SK-N-SH (cell line): ENCODE results near the gene TTC31. TPM values are rescaled to one million over a fixed set of nuclear protein-coding genes. Genes with fewer than 3 reads are reported as not detected.
"Not testable (repeated sequence)": the region's sequence is repeated elsewhere in the genome, so short reads cannot be mapped to it uniquely, and the experiment has no call there.

Experiments used
- CTCF ChIA-PET: fragments of 300-600, 350-600 bp; formaldehyde crosslinking; extraction: SDS; loops from one replicate; lab custom pipeline; 2021; lab: Yijun Ruan, JAX
- POLR2A ChIA-PET: fragments of 350-600 bp; sonication (Branson Sonifier 250); formaldehyde crosslinking; extraction: SDS; loops from one replicate; lab custom pipeline; 2020; ENCODE audit warnings: antibody characterized with exemption, inconsistent platforms; lab: Yijun Ruan, JAX
- DNase-seq: peaks from one replicate; pipeline ENCODE4 v3.0.0; 2012
- H2AFZ ChIP-seq: fragments of 200-600 bp; sonication (generic); 2 replicates; pipeline ENCODE4 v1.8.1; 2016; ENCODE audit warnings: antibody characterized with exemption, mild to moderate bottlenecking, low read depth
- H3F3A ChIP-seq: fragments of 200-600 bp; sonication (generic); replicated peaks from 2 replicates; pipeline ENCODE3; 2016; ENCODE audit warnings: antibody characterized with exemption, mild to moderate bottlenecking; ENCODE audit not compliant: insufficient read depth
- H3K27ac ChIP-seq, 2 experiments: fragments of 200-500 bp in 1 of 2; fragments of 200-600 bp in 1 of 2; sonication (Bioruptor generic) in 1 of 2; sonication (generic), shearing (Covaris generic) in 1 of 2; 2 replicates each; pipeline versions ENCODE4 v1.5.1 to v1.6.1; 2014 to 2016; ENCODE audit warnings: low read depth in 2 of 2, inconsistent platforms in 1 of 2, low read length in 1 of 2, mild to moderate bottlenecking in 1 of 2, mixed read lengths in 1 of 2
- H3K27me3 ChIP-seq: fragments of 200-600 bp; sonication (generic), shearing (Covaris generic); 2 replicates; pipeline ENCODE4 v1.6.1; 2016; ENCODE audit warnings: mixed run types; ENCODE audit not compliant: insufficient read depth
- H3K36me3 ChIP-seq, 2 experiments: fragments of 200-500 bp in 1 of 2; fragments of 200-600 bp in 1 of 2; sonication (Bioruptor generic) in 1 of 2; sonication (generic) in 1 of 2; replicated peaks in 1 of 2; 2 replicates each; pipeline versions ENCODE3 to v1.5.1; 2014 to 2016; ENCODE audit warnings: low read length in 1 of 2, mild to moderate bottlenecking in 1 of 2; ENCODE audit not compliant: insufficient read depth in 2 of 2, control insufficient read depth in 1 of 2
- H3K4me1 ChIP-seq, 2 experiments: fragments of 200-500 bp in 1 of 2; fragments of 200-600 bp in 1 of 2; sonication (Bioruptor generic) in 1 of 2; sonication (generic), shearing (Covaris generic) in 1 of 2; 2 replicates each; pipeline versions ENCODE4 v1.5.1 to v1.6.1; 2014 to 2016; ENCODE audit warnings: low read depth in 1 of 2, low read length in 1 of 2, mixed run types in 1 of 2; ENCODE audit not compliant: insufficient read depth in 2 of 2, control insufficient read depth in 1 of 2
- H3K4me2 ChIP-seq: fragments of 200-600 bp; sonication (generic), shearing (Covaris generic); 2 replicates; pipeline ENCODE4 v1.6.1; 2017; ENCODE audit warnings: mixed run types
- H3K4me3 ChIP-seq, 2 experiments: fragments of 200-500 bp in 1 of 2; fragments of 200-600 bp in 1 of 2; sonication (Bioruptor generic) in 1 of 2; sonication (generic), shearing (Covaris generic) in 1 of 2; 2 replicates each; pipeline versions ENCODE4 v1.5.1 to v1.8.1; 2014 to 2016; ENCODE audit warnings: low read depth in 2 of 2, inconsistent platforms in 1 of 2, low read length in 1 of 2, mild to moderate bottlenecking in 1 of 2, mixed read lengths in 1 of 2, moderate library complexity in 1 of 2
- H3K79me2 ChIP-seq: fragments of 200-600 bp; sonication (generic); 2 replicates; pipeline ENCODE4 v1.8.1; 2017; ENCODE audit warnings: mild to moderate bottlenecking; ENCODE audit not compliant: insufficient read depth
- H3K9ac ChIP-seq: fragments of 200-600 bp; sonication (generic); 2 replicates; pipeline ENCODE4 v1.6.1; 2017; ENCODE audit warnings: mixed run types
- H3K9me2 ChIP-seq: fragments of 200-600 bp; sonication (generic); 2 replicates; pipeline ENCODE4 v1.6.1; 2017; ENCODE audit warnings: mixed run types
- H3K9me3 ChIP-seq: fragments of 200-600 bp; sonication (generic); 2 replicates; pipeline ENCODE4 v1.6.1; 2017; ENCODE audit warnings: mixed run types, mild to moderate bottlenecking, moderate library complexity
- H4K20me1 ChIP-seq: fragments of 200-600 bp; sonication (generic); 2 replicates; pipeline ENCODE4 v1.6.1; 2017; ENCODE audit warnings: mild to moderate bottlenecking, mixed run types; ENCODE audit not compliant: insufficient read depth
- FOXJ3 ChIP-seq: sonication (generic); formaldehyde crosslinking; IDR thresholded peaks from 2 replicates; pipeline ENCODE4 v1.5.1; 2020; ENCODE audit warnings: mild to moderate bottlenecking, missing genetic modification reagents
- GATA2 ChIP-seq: sonication (generic); formaldehyde crosslinking; IDR thresholded peaks from 2 replicates; pipeline ENCODE4 v1.5.0; 2020; ENCODE audit warnings: mild to moderate bottlenecking, missing genetic modification reagents
- JUND ChIP-seq: IDR thresholded peaks from 2 replicates; pipeline ENCODE4 v1.4.0; 2012
- RCOR1 ChIP-seq: fragments of 150-350 bp; IDR thresholded peaks from 2 replicates; pipeline ENCODE4 v1.6.1; 2017; ENCODE audit warnings: antibody characterized with exemption, low read length
- TAF1 ChIP-seq: IDR thresholded peaks from 2 replicates; pipeline ENCODE4 v1.6.1; 2012; ENCODE audit warnings: low read depth, mild to moderate bottlenecking, low read length, moderate library complexity, borderline replicate concordance
- YY1 ChIP-seq: IDR thresholded peaks from 2 replicates; pipeline ENCODE4 v1.4.0; 2012; ENCODE audit warnings: low read depth, mild to moderate bottlenecking
- WGBS: methylation state at CpG from one replicate; pipeline ENCODE4 v1.1.6; 2017; ENCODE audit warnings: low lambda C conversion rate; 5-methylcytosine and 5-hydroxymethylcytosine counted together
- polyA plus RNA-seq, 3 experiments: library from polyadenylated mRNA; depleted of rRNA; stranded (reverse); fragments of >200 nt; gene quantifications; 2 replicates each; pipeline ENCODE4 v1.2.3, GENCODE V29; 2012
- TF ChIP-seq, protein P1 (sequence below): IDR thresholded peaks from 2 replicates; pipeline ENCODE4 v1.4.0; 2012; ENCODE audit warnings: low read depth, borderline replicate concordance
- TF ChIP-seq, protein P2 (sequence below): IDR thresholded peaks from 2 replicates; pipeline ENCODE4 v1.4.0; 2012; ENCODE audit warnings: low read depth
- TF ChIP-seq, protein P3 (sequence below): fragments of 150-350 bp; IDR thresholded peaks from 2 replicates; pipeline ENCODE4 v1.6.1; 2017; ENCODE audit warnings: antibody characterized with exemption, low read length, low read depth, borderline replicate concordance

The TTC31 gene
- polyA plus RNA-seq, 1 of the 3 experiments (the other 2 are of a cell fraction), result 27.9 TPM

DNA sequence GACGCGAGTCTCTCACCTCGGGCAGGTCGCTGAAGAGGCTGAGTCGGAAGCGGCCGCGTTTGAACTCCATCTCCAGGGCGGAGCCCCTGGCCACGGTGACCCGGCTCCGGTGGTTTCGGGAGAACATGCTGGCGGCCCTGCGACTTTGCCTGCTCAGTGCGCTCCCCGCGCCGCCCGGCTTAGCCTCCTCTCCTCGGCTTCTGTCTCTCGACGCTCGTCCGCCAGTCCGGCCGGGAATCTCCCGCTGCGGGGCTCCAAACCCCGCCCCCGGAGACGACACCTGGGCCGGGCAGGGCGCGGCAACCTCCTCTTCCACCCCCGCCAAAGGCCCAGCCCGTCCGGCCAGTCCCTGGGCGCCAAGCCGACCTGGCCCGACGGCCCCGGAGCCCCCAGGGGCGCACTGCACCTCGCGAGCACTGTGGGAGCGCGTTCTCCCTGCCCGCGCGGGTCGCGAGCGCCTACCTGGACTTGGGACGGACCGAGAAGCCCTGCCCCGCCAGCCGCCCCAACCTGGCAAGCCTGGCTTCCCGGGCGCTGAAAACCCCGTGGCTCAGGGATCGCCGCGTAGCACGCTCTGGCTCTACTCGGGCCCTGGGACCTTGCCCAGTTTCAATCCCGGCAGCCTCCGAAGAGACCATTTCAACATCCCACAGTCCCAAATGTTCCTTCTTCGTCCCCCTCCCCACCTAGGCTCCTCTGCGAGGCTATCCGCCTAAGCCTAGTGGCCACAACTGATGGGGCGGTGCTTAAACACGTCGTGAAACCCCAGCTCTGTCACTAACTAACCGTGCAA lies 41.0 kb upstream of the TTC31 start, which contains the start of gene RTKN:
TSS of gene RTKN (minus strand) at position 248 of the 793 bp plus-strand sequence. CDS start at position 127, 121 bp downstream.
- peaks cover 30% of the 10 kb centered on the region for H3K79me2 ChIP-seq
- H3K36me3 ChIP-seq, result no peaks in the 10 kb centered on the region
- no peaks in the 10 kb centered on the region for H3K27me3 ChIP-seq
- H4K20me1 ChIP-seq, result no peaks in the 10 kb centered on the region
- POLR2A ChIA-PET, result no interaction called here
- H3K4me1 ChIP-seq, result peaks cover 20 to 27% of the 10 kb centered on the region in 2 experiments; a peak in 3 of 4 replicates
- H3K9ac ChIP-seq, result peak within 1 kb of the TSS; percentile 77
- CTCF ChIA-PET, result interaction anchor here (2.5 kb wide), 1 partner anchor 90 kb away, joined by 8 read pairs; no protein-coding TSS in a partner anchor
- peaks cover 6% of the 10 kb centered on the region for H3F3A ChIP-seq
- peak within 1 kb of the TSS; percentile 73 to 75 for H3K4me3 ChIP-seq
- peak within 1 kb of the TSS; percentile 97 for H3K4me2 ChIP-seq
- peak within 1 kb of the TSS; percentile 64 to 98 for H3K27ac ChIP-seq
- TF ChIP-seq, protein P1, sequence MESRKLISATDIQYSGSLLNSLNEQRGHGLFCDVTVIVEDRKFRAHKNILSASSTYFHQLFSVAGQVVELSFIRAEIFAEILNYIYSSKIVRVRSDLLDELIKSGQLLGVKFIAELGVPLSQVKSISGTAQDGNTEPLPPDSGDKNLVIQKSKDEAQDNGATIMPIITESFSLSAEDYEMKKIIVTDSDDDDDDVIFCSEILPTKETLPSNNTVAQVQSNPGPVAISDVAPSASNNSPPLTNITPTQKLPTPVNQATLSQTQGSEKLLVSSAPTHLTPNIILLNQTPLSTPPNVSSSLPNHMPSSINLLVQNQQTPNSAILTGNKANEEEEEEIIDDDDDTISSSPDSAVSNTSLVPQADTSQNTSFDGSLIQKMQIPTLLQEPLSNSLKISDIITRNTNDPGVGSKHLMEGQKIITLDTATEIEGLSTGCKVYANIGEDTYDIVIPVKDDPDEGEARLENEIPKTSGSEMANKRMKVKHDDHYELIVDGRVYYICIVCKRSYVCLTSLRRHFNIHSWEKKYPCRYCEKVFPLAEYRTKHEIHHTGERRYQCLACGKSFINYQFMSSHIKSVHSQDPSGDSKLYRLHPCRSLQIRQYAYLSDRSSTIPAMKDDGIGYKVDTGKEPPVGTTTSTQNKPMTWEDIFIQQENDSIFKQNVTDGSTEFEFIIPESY, result no peak
- TF ChIP-seq, protein P2, sequence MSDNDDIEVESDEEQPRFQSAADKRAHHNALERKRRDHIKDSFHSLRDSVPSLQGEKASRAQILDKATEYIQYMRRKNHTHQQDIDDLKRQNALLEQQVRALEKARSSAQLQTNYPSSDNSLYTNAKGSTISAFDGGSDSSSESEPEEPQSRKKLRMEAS, result no peak
- TF ChIP-seq GATA2 (no peak), RCOR1 (no peak), FOXJ3 (no peak), TAF1 (no peak), JUND (no peak), YY1 (no peak)
- TF ChIP-seq, protein P3, sequence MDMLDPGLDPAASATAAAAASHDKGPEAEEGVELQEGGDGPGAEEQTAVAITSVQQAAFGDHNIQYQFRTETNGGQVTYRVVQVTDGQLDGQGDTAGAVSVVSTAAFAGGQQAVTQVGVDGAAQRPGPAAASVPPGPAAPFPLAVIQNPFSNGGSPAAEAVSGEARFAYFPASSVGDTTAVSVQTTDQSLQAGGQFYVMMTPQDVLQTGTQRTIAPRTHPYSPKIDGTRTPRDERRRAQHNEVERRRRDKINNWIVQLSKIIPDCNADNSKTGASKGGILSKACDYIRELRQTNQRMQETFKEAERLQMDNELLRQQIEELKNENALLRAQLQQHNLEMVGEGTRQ, result no peak
- H2AFZ ChIP-seq, result peak within 1 kb of the TSS; percentile 95
- WGBS, result 96% methylated on average over 65 of the region's 75 CpGs
- no peaks in the 10 kb centered on the region for H3K9me2 ChIP-seq
- H3K9me3 ChIP-seq, result no peaks in the 10 kb centered on the region
- no peak for DNase-seq

DNA sequence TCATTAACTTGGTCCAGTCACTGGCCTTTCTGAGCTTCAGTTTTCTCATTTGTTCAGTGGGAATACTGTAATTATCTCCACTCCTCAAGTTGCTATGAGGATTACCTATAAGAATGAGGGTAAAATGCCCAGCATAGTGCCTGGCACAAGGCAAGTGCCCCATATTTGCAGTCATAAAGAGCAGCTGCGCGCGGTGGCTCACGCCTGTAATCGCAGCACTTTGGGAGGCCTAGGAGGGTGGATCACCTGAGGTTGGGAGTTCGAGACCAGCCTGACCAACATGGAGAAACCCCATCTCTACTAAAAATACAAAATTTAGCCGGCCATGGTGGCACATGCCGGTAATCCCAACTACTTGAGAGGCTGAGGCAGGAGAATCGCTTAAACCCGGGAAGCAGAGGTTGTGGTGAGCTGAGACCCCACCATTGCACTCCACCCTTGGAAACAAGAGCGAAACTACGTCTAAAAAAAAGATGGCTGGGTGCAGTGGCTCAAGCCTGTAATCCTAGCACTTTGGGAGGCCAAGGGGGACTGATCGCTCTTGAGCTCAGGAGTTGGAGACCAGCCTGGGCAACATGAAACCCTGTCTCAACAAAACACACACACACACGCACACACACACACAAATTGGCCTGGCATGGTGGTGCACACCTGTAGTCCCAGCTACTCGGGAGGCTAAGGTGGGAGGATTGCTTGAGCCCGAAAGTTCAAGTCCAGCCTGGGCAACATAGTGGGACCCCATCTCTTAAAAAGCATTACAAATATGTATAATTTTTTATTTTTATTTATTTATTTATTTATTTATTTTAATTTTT lies 40.2 kb upstream of the TTC31 start:
- H3K9me2 ChIP-seq, H2AFZ ChIP-seq, H3K4me2 ChIP-seq, H3K9me3 ChIP-seq, H3K27me3 ChIP-seq, H3K9ac ChIP-seq, H3K36me3 ChIP-seq, H3F3A ChIP-seq, H4K20me1 ChIP-seq, H3K27ac ChIP-seq, DNase-seq, H3K4me3 ChIP-seq, POLR2A ChIA-PET: not testable (repeated sequence)
- CTCF ChIA-PET, result interaction anchor here (1.1 kb wide), 1 partner anchor 23 kb away, joined by 5 read pairs; the partner anchor contains the start of gene MOGS
- H3K79me2 ChIP-seq, result peaks cover 25% of the 10 kb centered on the region
- peaks cover 20 to 25% of the 10 kb centered on the region in 2 experiments; a peak in 3 of 4 replicates for H3K4me1 ChIP-seq
- 93% methylated on average over 16 of the region's 16 CpGs for WGBS
